HG03571 (cell line): ENCODE measurements around the gene TOP2A.

Experiments used
- ATAC-seq: cut with Tn5 transposase; IDR thresholded peaks from one replicate; pipeline ENCODE4 v1.9.1; 2021; ENCODE audit not compliant: unreplicated experiment

TOP2A gene

GRCh38 chr17:40417609-40418427, at the start of gene TOP2A:
Gene TOP2A, minus strand, starts transcription at chr17:40417896. Its CDS starts 105 bp downstream, at chr17:40417791.
- peak; percentile 89 for ATAC-seq

- ATAC-seq: no peak
These were observed 49.7 kb upstream of the TOP2A start for GRCh38 chr17:40467281-40467867.

GRCh38 chr17:40466298-40466971, 48.7 kb upstream of the TOP2A start:
- no peak for ATAC-seq

GRCh38 chr17:40464392-40464855, 46.7 kb upstream of the TOP2A start:
- no peak for ATAC-seq

- no peak for ATAC-seq
These were observed 45.4 kb upstream of the TOP2A start for GRCh38 chr17:40463122-40463550.

- ATAC-seq: no peak
These were observed 44.8 kb upstream of the TOP2A start for GRCh38 chr17:40462343-40463121.

- ATAC-seq: no peak
These were observed 44.1 kb upstream of the TOP2A start for GRCh38 chr17:40461732-40462342.

GRCh38 chr17:40460968-40461731, 43.5 kb upstream of the TOP2A start:
- no peak for ATAC-seq

GRCh38 chr17:40460604-40460967, 42.9 kb upstream of the TOP2A start:
- no peak for ATAC-seq

GRCh38 chr17:40459636-40460603, 42.2 kb upstream of the TOP2A start:
- ATAC-seq: no peak

- no peak for ATAC-seq
These were observed 41.3 kb upstream of the TOP2A start for GRCh38 chr17:40458851-40459482.

- no peak for ATAC-seq
These were observed 40.5 kb upstream of the TOP2A start for GRCh38 chr17:40457964-40458791.

- ATAC-seq: no peak
These were observed 39.7 kb upstream of the TOP2A start for GRCh38 chr17:40457369-40457768.

GRCh38 chr17:40456396-40456951, 38.8 kb upstream of the TOP2A start:
- ATAC-seq: no peak

- no peak for ATAC-seq
These were observed 36.9 kb upstream of the TOP2A start for GRCh38 chr17:40454613-40454995.

GRCh38 chr17:40453881-40454612, 36.4 kb upstream of the TOP2A start:
- no peak for ATAC-seq
